H1 (cell line): ENCODE measurements around the gene KCTD2. TPM values are rescaled to one million over a fixed set of nuclear protein-coding genes. Genes with fewer than 3 reads are reported as not detected.

ENCODE experiments used
- CTCF ChIA-PET: fragments of 300-600 bp; sonication (Branson Sonifier 250); formaldehyde crosslinking; loops from one replicate; lab custom pipeline; 2021; ENCODE audit not compliant: partially characterized antibody; lab: Charles Lee
- POLR2A ChIA-PET: fragments of 300-600 bp; sonication (Branson Sonifier 250); formaldehyde crosslinking; loops from one replicate; lab custom pipeline; 2021; ENCODE audit warnings: inconsistent platforms; ENCODE audit not compliant: partially characterized antibody; lab: Charles Lee
- DNase-seq, 2 experiments: peaks; one replicate each; pipeline versions ENCODE4 v3.0.0 to v3.0.0-alpha.2; 2010 to 2022; ENCODE audit warnings: low spot score in 2 of 2, low read depth in 1 of 2, mixed read lengths in 1 of 2
- FAIRE-seq: peaks from 2 replicates; lab custom pipeline; 2011; peaks lifted over from hg19 to GRCh38; lab: Jason Lieb, UNC
- H2AFZ ChIP-seq: 2 replicates; pipeline ENCODE4 v1.8.1; 2012; ENCODE audit warnings: low read length, inconsistent platforms
- H2AK5ac ChIP-seq: 2 replicates; pipeline ENCODE4 v1.6.1; 2013; ENCODE audit warnings: low read depth, low read length
- H2BK120ac ChIP-seq: replicated peaks from 2 replicates; pipeline ENCODE3; 2013; ENCODE audit warnings: low read depth, low read length, inconsistent platforms
- H2BK12ac ChIP-seq: 2 replicates; pipeline ENCODE4 v1.6.1; 2013; ENCODE audit warnings: low read depth, low read length
- H2BK15ac ChIP-seq: 2 replicates; pipeline ENCODE4 v1.6.1; 2013; ENCODE audit warnings: low read length
- H2BK20ac ChIP-seq: 2 replicates; pipeline ENCODE4 v1.6.1; 2013; ENCODE audit warnings: low read length
- H2BK5ac ChIP-seq: 2 replicates; pipeline ENCODE4 v1.6.1; 2013; ENCODE audit warnings: low read depth, low read length
- H3K14ac ChIP-seq: 2 replicates; pipeline ENCODE4 v1.6.1; 2013; ENCODE audit warnings: inconsistent platforms; ENCODE audit not compliant: insufficient read length
- H3K18ac ChIP-seq: 2 replicates; pipeline ENCODE4 v1.6.1; 2013; ENCODE audit warnings: low read length; ENCODE audit errors: extremely low read depth
- H3K23ac ChIP-seq: 2 replicates; pipeline ENCODE4 v1.6.1; 2013; ENCODE audit warnings: inconsistent platforms; ENCODE audit not compliant: insufficient read length
- H3K23me2 ChIP-seq: 2 replicates; pipeline ENCODE4 v1.6.1; 2013; ENCODE audit warnings: low read depth, low read length
- H3K27ac ChIP-seq: 2 replicates; pipeline ENCODE4 v1.6.1; 2011; ENCODE audit warnings: low read depth, low read length, inconsistent platforms
- H3K27me3 ChIP-seq, 4 experiments: replicated peaks in 1 of 4; 1 replicate in 1 of 4; 2 replicates in 3 of 4; pipeline versions ENCODE4 v1.6.1 to v1.8.1; 2011 to 2013; ENCODE audit warnings: low read length in 3 of 4, mild to moderate bottlenecking in 3 of 4, inconsistent platforms in 2 of 4, mixed read lengths in 2 of 4, moderate library complexity in 1 of 4; ENCODE audit not compliant: control insufficient read depth in 3 of 4, insufficient read depth in 3 of 4; ENCODE audit errors: extremely low read depth in 1 of 4
- H3K36me3 ChIP-seq, 4 experiments: 2 replicates each; pipeline versions ENCODE4 v1.6.1 to v1.8.1; 2011 to 2013; ENCODE audit warnings: mild to moderate bottlenecking in 4 of 4, low read length in 3 of 4, moderate library complexity in 2 of 4, control low read depth in 1 of 4, inconsistent platforms in 1 of 4; ENCODE audit not compliant: insufficient read depth in 4 of 4, control insufficient read depth in 2 of 4
- H3K4ac ChIP-seq: replicated peaks from 2 replicates; pipeline ENCODE3; 2013; ENCODE audit warnings: low read length, low read depth, mixed read lengths, inconsistent platforms; ENCODE audit not compliant: insufficient read length
- H3K4me1 ChIP-seq, 4 experiments: replicated peaks in 1 of 4; 1 replicate in 1 of 4; 2 replicates in 3 of 4; pipeline versions ENCODE4 v1.6.1 to v1.8.1; 2011 to 2013; ENCODE audit warnings: low read length in 3 of 4, inconsistent platforms in 2 of 4, mixed read lengths in 1 of 4; ENCODE audit not compliant: insufficient read depth in 4 of 4, control insufficient read depth in 3 of 4
- H3K4me2 ChIP-seq, 2 experiments: 2 replicates each; pipeline versions ENCODE4 v1.6.1 to v1.8.1; 2011 to 2013; ENCODE audit warnings: low read depth in 2 of 2, low read length in 2 of 2, control low read depth in 1 of 2, inconsistent platforms in 1 of 2, mild to moderate bottlenecking in 1 of 2; ENCODE audit not compliant: insufficient read depth in 1 of 2
- H3K4me3 ChIP-seq, 4 experiments: fragments of 200-600, 300-600 bp in 1 of 4; sonication (generic), shearing (Covaris generic), sonication (Bioruptor Twin) in 1 of 4; 2 replicates each; pipeline versions ENCODE4 v1.5.1 to v1.8.1; 2011 to 2016; ENCODE audit warnings: low read length in 4 of 4, low read depth in 3 of 4, control low read depth in 2 of 4, inconsistent platforms in 2 of 4, mild to moderate bottlenecking in 2 of 4, mixed read lengths in 1 of 4, moderate library complexity in 1 of 4; ENCODE audit not compliant: insufficient read depth in 2 of 4; ENCODE audit errors: extremely low read depth in 1 of 4
- H3K56ac ChIP-seq: replicated peaks from 2 replicates; pipeline ENCODE3; 2013; ENCODE audit warnings: low read depth, mild to moderate bottlenecking, mixed read lengths, low read length, inconsistent platforms; ENCODE audit not compliant: insufficient read length
- H3K79me1 ChIP-seq: 2 replicates; pipeline ENCODE4 v1.6.1; 2013; ENCODE audit warnings: low read depth, low read length, control low read depth
- H3K79me2 ChIP-seq, 2 experiments: 2 replicates each; pipeline versions ENCODE4 v1.6.1 to v1.8.1; 2012 to 2013; ENCODE audit warnings: low read length in 2 of 2, mild to moderate bottlenecking in 2 of 2, inconsistent platforms in 1 of 2; ENCODE audit not compliant: insufficient read depth in 2 of 2, control insufficient read depth in 1 of 2
- H3K9ac ChIP-seq, 4 experiments: replicated peaks in 1 of 4; 1 replicate in 1 of 4; 2 replicates in 3 of 4; pipeline versions ENCODE4 v1.6.1 to v1.8.1; 2011 to 2013; ENCODE audit warnings: low read depth in 3 of 4, low read length in 3 of 4, control low read depth in 2 of 4, mild to moderate bottlenecking in 2 of 4, moderate library complexity in 2 of 4, inconsistent platforms in 1 of 4; ENCODE audit errors: extremely low read depth in 1 of 4
- H3K9me3 ChIP-seq, 2 experiments: 2 replicates each; pipeline versions ENCODE4 v1.6.1 to v1.8.1; 2012 to 2013; ENCODE audit warnings: mild to moderate bottlenecking in 2 of 2, moderate library complexity in 2 of 2, control low read depth in 1 of 2, inconsistent platforms in 1 of 2, low read depth in 1 of 2, low read length in 1 of 2, mixed read lengths in 1 of 2; ENCODE audit not compliant: insufficient read depth in 2 of 2
- H4K20me1 ChIP-seq, 2 experiments: replicated peaks in 1 of 2; 2 replicates each; pipeline versions ENCODE3 to v1.8.1; 2011 to 2013; ENCODE audit warnings: inconsistent platforms in 2 of 2, low read length in 2 of 2, mild to moderate bottlenecking in 1 of 2; ENCODE audit not compliant: insufficient read depth in 2 of 2, control insufficient read depth in 1 of 2
- H4K5ac ChIP-seq: 2 replicates; pipeline ENCODE4 v1.6.1; 2013; ENCODE audit warnings: low read length, low read depth, mixed read lengths, inconsistent platforms; ENCODE audit not compliant: insufficient read length
- H4K8ac ChIP-seq: 2 replicates; pipeline ENCODE4 v1.8.0; 2013; ENCODE audit warnings: mild to moderate bottlenecking, moderate library complexity, low read length, inconsistent platforms; ENCODE audit not compliant: insufficient read depth; ENCODE audit errors: extremely low read depth
- H4K91ac ChIP-seq: replicated peaks from 2 replicates; pipeline ENCODE3; 2013; ENCODE audit warnings: low read length, mixed read lengths, inconsistent platforms; ENCODE audit not compliant: insufficient read length
- RAD21 ChIP-seq, 2 experiments: IDR thresholded peaks in 1 of 2; conservative IDR thresholded peaks in 1 of 2; 2 replicates each; pipeline ENCODE4 v1.6.1; 2011; ENCODE audit warnings: low read depth in 2 of 2, low read length in 2 of 2, improper control_type of control experiment in 1 of 2, inconsistent platforms in 1 of 2, mild to moderate bottlenecking in 1 of 2, moderate library complexity in 1 of 2
- WGBS, 2 experiments: shearing (Covaris generic) in 1 of 2; methylation state at CpG; one replicate each; pipeline versions ENCODE4 v1.1.6 to v1.1.7; 2013 to 2015; ENCODE audit warnings: low lambda C conversion rate in 2 of 2, mixed read lengths in 2 of 2, inconsistent platforms in 1 of 2, low coverage in 1 of 2, missing lambda C conversion rate in 1 of 2; ENCODE audit not compliant: insufficient replicate concordance in 2 of 2, insufficient coverage in 1 of 2, insufficient read length in 1 of 2; ENCODE audit errors: extremely low coverage in 1 of 2, missing lambda C conversion rate in 1 of 2; 5-methylcytosine and 5-hydroxymethylcytosine counted together
- polyA plus RNA-seq, 7 experiments: library from polyadenylated mRNA; depleted of rRNA in 3 of 7; stranded (reverse) in 5 of 7; unstranded in 2 of 7; fragments of >200 nt in 5 of 7; fragments of 200-250 nt in 2 of 7; gene quantifications; 1 replicate in 5 of 7; 2 replicates in 1 of 7; 4 replicates in 1 of 7; pipeline versions ENCODE4 v1.2.1 to v1.2.3, GENCODE V29; 2011 to 2013; ENCODE audit warnings: missing spikeins in 2 of 7, mixed read lengths in 2 of 7
- total RNA-seq: library from RNA; stranded (reverse); fragmentation: NEBNext Ultra II Directional; extraction: Animal tissue kit (Norgen Biotek cat#: 25700); gene quantifications from 2 replicates; pipeline ENCODE4 v1.2.1, GENCODE V29; 2021
- TF ChIP-seq, protein P1 (sequence below): IDR thresholded peaks from 2 replicates; pipeline ENCODE4 v1.6.1; 2011; ENCODE audit warnings: low read length, improper control_type of control experiment

Gene KCTD2
- total and polyA plus RNA-seq, 2 of the 8 experiments (the other 6 are each of a cell fraction or from before 2014, with no cell fraction given), result 33.7 to 36.8 TPM

DNA sequence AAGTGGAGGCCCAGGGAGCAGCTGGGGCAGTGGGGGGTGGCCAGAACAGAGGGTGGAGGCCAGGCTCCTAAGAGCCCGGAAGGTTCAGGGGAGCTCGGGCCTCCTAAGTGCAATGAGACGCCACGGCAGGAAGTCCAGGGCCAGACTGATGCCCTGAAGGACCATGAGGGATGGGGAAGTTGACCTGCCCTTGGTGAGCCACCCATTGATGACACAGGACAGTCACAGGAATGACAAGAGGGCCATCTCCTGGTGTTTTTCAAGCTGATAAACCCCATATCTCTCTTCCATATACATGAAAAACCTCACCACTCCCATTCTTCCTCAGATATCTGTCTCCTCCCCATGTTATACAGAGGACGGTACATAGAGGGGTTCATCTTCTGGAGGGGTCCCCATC, 40.4 kb upstream of the KCTD2 start:
- Histone ChIP-seq H2BK20ac (no peak overlapping the region), H3K4me2 (no peak overlapping the region), H3K14ac (no peak overlapping the region), H3K9ac (peak overlapping the region in 1 of 4 experiments; percentile 22; a peak in 1 of 7 replicates), H2AFZ (no peak overlapping the region), H3K79me1 (no peaks in the 10 kb centered on the region), H3K27ac (no peak overlapping the region), H4K5ac (no peak overlapping the region), H4K20me1 (peaks cover 0 to 4% of the 10 kb centered on the region in 2 experiments), H3K36me3 (peaks cover 4 to 23% (median 15%) of the 10 kb centered on the region in 4 experiments; a peak in 5 of 8 replicates), H3K4me1 (peaks cover 0 to 4% (median 0%) of the 10 kb centered on the region in 4 experiments; a peak in 2 of 7 replicates), H3K27me3 (no peaks in the 10 kb centered on the region), H3K56ac (no peak overlapping the region), H2BK5ac (no peak overlapping the region), H2AK5ac (no peak overlapping the region), H3K4me3 (no peak overlapping the region), H2BK12ac (no peak overlapping the region), H3K23me2 (no peaks in the 10 kb centered on the region), H3K18ac (no peak overlapping the region), H4K8ac (no peak overlapping the region), H4K91ac (no peak overlapping the region), H2BK15ac (no peak overlapping the region), H3K23ac (no peak overlapping the region), H3K79me2 (no peaks in the 10 kb centered on the region), H2BK120ac (no peak overlapping the region), H3K4ac (no peak overlapping the region), H3K9me3 (no peaks in the 10 kb centered on the region)
- FAIRE-seq (no peak), DNase-seq (no peak)
- 96% methylated on average over 5 of the region's 5 CpGs; no CpG with 5 or more reads in 1 of the 2 experiments for WGBS, 2 experiments
- CTCF ChIA-PET, result interaction anchor here (1.3 to 20.3 kb wide), 6 partner anchors 11 to 47 kb away, joined by 3 to 345 read pairs (median 8); partner anchors contain the start of gene CDR2L
- 0 out of 4 replicates have a peak, but pooled peaks of 1 of the 2 experiments have one; percentile 12 for TF ChIP-seq RAD21 (IDR thresholded peaks at IDR 0.05 in 1 of 2, conservative IDR thresholded peaks at IDR 0.05 in 1 of 2; ENCODE audit: low read depth in 2 of 2, low read length in 2 of 2)
- TF ChIP-seq, protein P1, sequence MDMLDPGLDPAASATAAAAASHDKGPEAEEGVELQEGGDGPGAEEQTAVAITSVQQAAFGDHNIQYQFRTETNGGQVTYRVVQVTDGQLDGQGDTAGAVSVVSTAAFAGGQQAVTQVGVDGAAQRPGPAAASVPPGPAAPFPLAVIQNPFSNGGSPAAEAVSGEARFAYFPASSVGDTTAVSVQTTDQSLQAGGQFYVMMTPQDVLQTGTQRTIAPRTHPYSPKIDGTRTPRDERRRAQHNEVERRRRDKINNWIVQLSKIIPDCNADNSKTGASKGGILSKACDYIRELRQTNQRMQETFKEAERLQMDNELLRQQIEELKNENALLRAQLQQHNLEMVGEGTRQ, result no peak
- POLR2A ChIA-PET, result interaction anchor here (1.5 kb wide), 1 partner anchor 19 kb away, joined by 6 read pairs; the partner anchor contains the start of gene CDR2L
